Glomerular visceral epithelial cell (primary cell): ENCODE data around the gene LAMA2.
"Not testable (repeated sequence)": the region's sequence is repeated elsewhere in the genome, so short reads cannot be mapped to it uniquely, and the experiment has no call there.

ENCODE experiments used
- DNase-seq: peaks from one replicate; pipeline ENCODE4 v3.0.0-alpha.2; 2016; ENCODE audit errors: extremely low spot score

Gene LAMA2

GRCh38 chr6:129006724-129007514 lies 124.0 kb downstream of the LAMA2 start:
- no peak for DNase-seq

- DNase-seq = no peak
These were observed 124.9 kb downstream of the LAMA2 start for GRCh38 chr6:129007701-129008373.

GRCh38 chr6:129008591-129008990 lies 125.7 kb downstream of the LAMA2 start:
- no peak for DNase-seq

GRCh38 chr6:129009851-129010250 lies 126.9 kb downstream of the LAMA2 start:
- DNase-seq = no peak

- no peak for DNase-seq
These were observed 131.4 kb downstream of the LAMA2 start for GRCh38 chr6:129014302-129014701.

GRCh38 chr6:129015721-129016120 lies 132.8 kb downstream of the LAMA2 start:
- no peak for DNase-seq

GRCh38 chr6:129016844-129017243 lies 133.9 kb downstream of the LAMA2 start:
- DNase-seq = no peak

GRCh38 chr6:129022011-129022553 lies 139.1 kb downstream of the LAMA2 start:
- no peak for DNase-seq

GRCh38 chr6:129026601-129027000 lies 143.7 kb downstream of the LAMA2 start:
- no peak for DNase-seq

- DNase-seq = no peak
These were observed 146.8 kb downstream of the LAMA2 start for GRCh38 chr6:129029778-129030177.

- DNase-seq = no peak
These were observed 147.3 kb downstream of the LAMA2 start for GRCh38 chr6:129030215-129030614.

- DNase-seq = no peak
These were observed 148.2 kb downstream of the LAMA2 start for GRCh38 chr6:129031051-129031599.

- no peak for DNase-seq
These were observed 149.7 kb downstream of the LAMA2 start for GRCh38 chr6:129032602-129033001.

- DNase-seq = no peak
These were observed 150.2 kb downstream of the LAMA2 start for GRCh38 chr6:129033180-129033579.

- no peak for DNase-seq
These were observed 150.6 kb downstream of the LAMA2 start for GRCh38 chr6:129033581-129033980.

GRCh38 chr6:129041563-129041962 lies 158.6 kb downstream of the LAMA2 start:
- DNase-seq = no peak

- DNase-seq = no peak
These were observed 163.6 kb downstream of the LAMA2 start for GRCh38 chr6:129046526-129046925.

- no peak for DNase-seq
These were observed 164.9 kb downstream of the LAMA2 start for GRCh38 chr6:129047834-129048233.

- peak; percentile 2 for DNase-seq
These were observed 167.1 kb downstream of the LAMA2 start for GRCh38 chr6:129050086-129050485.

- not testable (repeated sequence) for DNase-seq
These were observed 170.2 kb downstream of the LAMA2 start for GRCh38 chr6:129053143-129053542.

- no peak for DNase-seq
These were observed 172.9 kb downstream of the LAMA2 start for GRCh38 chr6:129055796-129056195.

GRCh38 chr6:129059650-129060049 lies 176.7 kb downstream of the LAMA2 start:
- no peak for DNase-seq

GRCh38 chr6:129069006-129069405 lies 186.1 kb downstream of the LAMA2 start:
- DNase-seq = no peak
